ENCODE data around the gene SPRED2. TPM values are rescaled to one million over a fixed set of nuclear protein-coding genes. Genes with fewer than 3 reads are reported as not detected.

The SPRED2 gene
- total RNA-seq, 2 experiments from 2014 or later = 5.9 to 6.7 TPM

DNA sequence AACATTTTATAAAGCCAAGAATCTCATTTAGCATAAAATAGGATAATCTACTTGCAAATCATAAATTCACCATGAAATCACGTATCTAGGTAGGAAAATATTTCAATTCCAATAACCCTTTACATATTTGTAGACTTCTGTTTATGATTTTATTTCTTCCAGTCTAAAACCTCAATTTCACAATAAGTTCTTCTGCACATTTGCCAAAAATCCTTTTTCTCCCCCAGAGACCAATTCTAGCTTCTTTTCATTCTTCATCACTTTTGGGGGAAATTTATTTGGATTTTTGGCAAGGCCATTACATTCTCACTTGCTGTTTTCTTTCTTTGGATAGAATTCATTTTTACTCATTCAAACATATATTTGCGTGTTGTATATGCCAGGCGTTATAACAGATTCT, 86.8 kb downstream of the SPRED2 start:
- H3K4me3 Mint-ChIP-seq = no peak overlapping the region
- no peaks in the 10 kb centered on the region for H3K9me3 Mint-ChIP-seq
- no peak overlapping the region for H3K27ac Mint-ChIP-seq
- TF ChIP-seq, protein P1, sequence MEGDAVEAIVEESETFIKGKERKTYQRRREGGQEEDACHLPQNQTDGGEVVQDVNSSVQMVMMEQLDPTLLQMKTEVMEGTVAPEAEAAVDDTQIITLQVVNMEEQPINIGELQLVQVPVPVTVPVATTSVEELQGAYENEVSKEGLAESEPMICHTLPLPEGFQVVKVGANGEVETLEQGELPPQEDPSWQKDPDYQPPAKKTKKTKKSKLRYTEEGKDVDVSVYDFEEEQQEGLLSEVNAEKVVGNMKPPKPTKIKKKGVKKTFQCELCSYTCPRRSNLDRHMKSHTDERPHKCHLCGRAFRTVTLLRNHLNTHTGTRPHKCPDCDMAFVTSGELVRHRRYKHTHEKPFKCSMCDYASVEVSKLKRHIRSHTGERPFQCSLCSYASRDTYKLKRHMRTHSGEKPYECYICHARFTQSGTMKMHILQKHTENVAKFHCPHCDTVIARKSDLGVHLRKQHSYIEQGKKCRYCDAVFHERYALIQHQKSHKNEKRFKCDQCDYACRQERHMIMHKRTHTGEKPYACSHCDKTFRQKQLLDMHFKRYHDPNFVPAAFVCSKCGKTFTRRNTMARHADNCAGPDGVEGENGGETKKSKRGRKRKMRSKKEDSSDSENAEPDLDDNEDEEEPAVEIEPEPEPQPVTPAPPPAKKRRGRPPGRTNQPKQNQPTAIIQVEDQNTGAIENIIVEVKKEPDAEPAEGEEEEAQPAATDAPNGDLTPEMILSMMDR (IDR thresholded peaks at IDR 0.05) = no peak
- H3K4me1 Mint-ChIP-seq (ENCODE audit: low read depth) = peaks cover 5% of the 10 kb centered on the region
- ChIA-PET CTCF (no interaction called here), POLR2A (no interaction called here)
- H3K27me3 Mint-ChIP-seq = peaks cover 2% of the 10 kb centered on the region
- intact Hi-C loops (cut with micrococcal nuclease) = no loop called here
- no peaks in the 10 kb centered on the region for H3K36me3 Mint-ChIP-seq (ENCODE audit: low read depth)
- DNase-seq (no peak), ATAC-seq (no peak)

DNA sequence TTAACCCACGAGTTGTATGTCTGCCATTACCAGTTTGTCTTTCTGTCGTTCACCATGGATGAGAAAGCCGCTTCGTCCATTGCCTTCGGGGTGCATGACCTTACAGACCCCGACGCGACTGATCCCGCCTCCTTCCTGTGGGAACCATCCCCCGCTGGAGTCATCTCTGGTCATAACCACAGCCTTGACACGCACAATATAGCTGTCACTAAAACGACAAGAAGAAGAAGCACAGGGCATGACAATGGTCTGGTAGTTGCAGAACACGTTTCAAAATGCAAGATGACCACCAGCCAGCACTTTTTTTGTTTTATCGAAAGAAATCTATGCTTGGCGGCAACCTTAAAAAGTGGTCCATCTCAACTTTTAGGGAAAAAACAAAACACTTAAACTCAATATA, 87.7 kb downstream of the SPRED2 start:
- CTCF ChIA-PET = no interaction called here
- Mint-ChIP-seq H3K9me3 (no peaks in the 10 kb centered on the region), H3K36me3 (ENCODE audit: low read depth) (no peaks in the 10 kb centered on the region), H3K27me3 (peaks cover 2% of the 10 kb centered on the region), H3K4me3 (no peak overlapping the region), H3K27ac (no peak overlapping the region), H3K4me1 (ENCODE audit: low read depth) (peaks cover 4% of the 10 kb centered on the region)
- POLR2A ChIA-PET = no interaction called here
- TF ChIP-seq, protein P1 (IDR thresholded peaks at IDR 0.05) = no peak
- DNase-seq (no peak), ATAC-seq (no peak)
- intact Hi-C loops (cut with micrococcal nuclease) = no loop called here

DNA sequence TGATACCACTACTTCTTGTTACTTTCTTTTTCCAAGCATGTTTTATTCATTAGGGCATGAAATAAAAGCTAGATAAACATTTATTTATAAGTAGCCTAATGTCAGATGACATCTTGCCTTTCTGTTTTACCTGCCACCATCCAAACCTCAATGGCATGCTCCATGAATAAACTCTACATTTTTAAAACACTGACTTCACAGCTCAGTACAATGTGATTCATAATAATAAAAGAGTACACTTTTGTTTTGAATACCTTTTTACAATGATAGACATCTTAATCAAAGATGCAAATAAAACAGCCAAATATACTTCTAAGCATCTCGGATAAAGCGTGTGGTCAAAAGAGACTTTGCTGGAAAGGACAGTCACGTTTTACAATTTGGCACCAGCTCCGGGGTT, 88.2 kb downstream of the SPRED2 start:
- no peak for ATAC-seq
- Mint-ChIP-seq H3K9me3 (no peaks in the 10 kb centered on the region), H3K4me3 (no peak overlapping the region), H3K27me3 (peaks cover 2% of the 10 kb centered on the region), H3K27ac (no peak overlapping the region), H3K36me3 (ENCODE audit: low read depth) (no peaks in the 10 kb centered on the region), H3K4me1 (ENCODE audit: low read depth) (peaks cover 4% of the 10 kb centered on the region)
- intact Hi-C loops (cut with micrococcal nuclease) = no loop called here
- CTCF ChIA-PET = interaction anchor here (1.0 kb wide), 1 partner anchor 8 kb away, joined by 4 read pairs; no protein-coding TSS in a partner anchor
- no peak for DNase-seq
- TF ChIP-seq, protein P1 (IDR thresholded peaks at IDR 0.05) = no peak
- POLR2A ChIA-PET = no interaction called here

GRCh38 chr2:65343386-65343785, 89.0 kb downstream of the SPRED2 start:
- intact Hi-C loops (cut with micrococcal nuclease) = no loop called here
- POLR2A ChIA-PET = no interaction called here
- Mint-ChIP-seq H3K27ac (no peak overlapping the region), H3K36me3 (ENCODE audit: low read depth) (no peaks in the 10 kb centered on the region), H3K9me3 (no peaks in the 10 kb centered on the region), H3K27me3 (peaks cover 2% of the 10 kb centered on the region), H3K4me1 (ENCODE audit: low read depth) (peaks cover 4% of the 10 kb centered on the region), H3K4me3 (no peak overlapping the region)
- ATAC-seq (no peak), DNase-seq (no peak)
- TF ChIP-seq, protein P1 (IDR thresholded peaks at IDR 0.05) = no peak
- CTCF ChIA-PET = interaction anchor here (1.0 kb wide), 1 partner anchor 9 kb away, joined by 4 read pairs; no protein-coding TSS in a partner anchor

GRCh38 chr2:65340898-65341681, 91.3 kb downstream of the SPRED2 start:
- H3K4me3 Mint-ChIP-seq = no peak overlapping the region
- intact Hi-C loops (cut with micrococcal nuclease) = no loop called here
- H3K9me3 Mint-ChIP-seq = no peaks in the 10 kb centered on the region
- no peak for ATAC-seq
- H3K36me3 Mint-ChIP-seq (ENCODE audit: low read depth) = no peaks in the 10 kb centered on the region
- TF ChIP-seq, protein P1 (IDR thresholded peaks at IDR 0.05) = no peak
- CTCF ChIA-PET = no interaction called here
- peaks cover 4% of the 10 kb centered on the region for H3K4me1 Mint-ChIP-seq (ENCODE audit: low read depth)
- DNase-seq = no peak
- no peak overlapping the region for H3K27ac Mint-ChIP-seq
- H3K27me3 Mint-ChIP-seq = no peaks in the 10 kb centered on the region
- POLR2A ChIA-PET = no interaction called here

Data from activated CD8-positive, alpha-beta T cell treated with anti-CD3 and anti-CD28 coated beads for 36 hours (primary cell).